Activated naive CD4-positive, alpha-beta T cell treated with anti-CD3 and anti-CD28 coated beads, Interleukin-2, amount 10 ng/mL, durations not matched to agents 7 days and 5 days (primary cell): ENCODE data around the gene CYREN.
"Not testable (repeated sequence)": the region's sequence is repeated elsewhere in the genome, so short reads cannot be mapped to it uniquely, and the experiment has no call there.

Experiments used
- CTCF ChIA-PET: fragments of 350-600 bp; sonication (Branson Sonifier 250); formaldehyde crosslinking; loops from one replicate; lab custom pipeline; 2021; ENCODE audit warnings: antibody characterized with exemption; lab: Charles Lee
- DNase-seq: peaks from one replicate; pipeline ENCODE4 v3.0.0-alpha.2; 2020
- H3K27ac Mint-ChIP-seq: one replicate; pipeline ENCODE4 v1.8.0; 2021; ENCODE audit warnings: mild to moderate bottlenecking, moderate library complexity, mixed read lengths
- H3K27me3 Mint-ChIP-seq: one replicate; pipeline ENCODE4 v1.8.0; 2021; ENCODE audit warnings: mild to moderate bottlenecking, mixed read lengths
- H3K36me3 Mint-ChIP-seq: one replicate; pipeline ENCODE4 v1.8.0; 2021; ENCODE audit warnings: mixed read lengths
- H3K4me1 Mint-ChIP-seq: one replicate; pipeline ENCODE4 v1.8.0; 2021; ENCODE audit warnings: mixed read lengths
- H3K4me3 Mint-ChIP-seq: one replicate; pipeline ENCODE4 v1.8.0; 2021; ENCODE audit warnings: mild to moderate bottlenecking, moderate library complexity, mixed read lengths
- H3K9me3 Mint-ChIP-seq: one replicate; pipeline ENCODE4 v1.8.0; 2021; ENCODE audit warnings: mixed read lengths

Gene CYREN

GRCh38 chr7:135177028-135177696 is 6.7 kb upstream of the CYREN start:
- Mint-ChIP-seq H3K4me1 (peaks cover 1% of the 10 kb centered on the region), H3K27me3 (no peaks in the 10 kb centered on the region), H3K36me3 (peaks cover 22% of the 10 kb centered on the region), H3K4me3 (no peak overlapping the region), H3K9me3 (peaks cover 32% of the 10 kb centered on the region), H3K27ac (no peak overlapping the region)
- DNase-seq: no peak
- CTCF ChIA-PET: no interaction called here

GRCh38 chr7:135175931-135176330 is 5.4 kb upstream of the CYREN start:
- Mint-ChIP-seq H3K27ac (no peak overlapping the region), H3K4me3 (no peak overlapping the region), H3K27me3 (no peaks in the 10 kb centered on the region), H3K36me3 (peaks cover 12% of the 10 kb centered on the region), H3K4me1 (peaks cover 10% of the 10 kb centered on the region), H3K9me3 (peaks cover 21% of the 10 kb centered on the region)
- CTCF ChIA-PET: interaction anchor here (1.8 kb wide), 1 partner anchor 211 kb away, joined by 4 read pairs; no protein-coding TSS in a partner anchor
- DNase-seq: no peak

GRCh38 chr7:135174941-135175340 is 4.4 kb upstream of the CYREN start:
- DNase-seq: no peak
- Mint-ChIP-seq H3K4me3 (no peak overlapping the region), H3K36me3 (peaks cover 3% of the 10 kb centered on the region), H3K9me3 (peaks cover 12% of the 10 kb centered on the region), H3K4me1 (peaks cover 13% of the 10 kb centered on the region), H3K27me3 (no peaks in the 10 kb centered on the region), H3K27ac (no peak overlapping the region)
- CTCF ChIA-PET: interaction anchor here (1.8 kb wide), 1 partner anchor 210 kb away, joined by 4 read pairs; no protein-coding TSS in a partner anchor

GRCh38 chr7:135173916-135174315 is 3.4 kb upstream of the CYREN start:
- CTCF ChIA-PET, H3K27ac Mint-ChIP-seq, H3K27me3 Mint-ChIP-seq, H3K9me3 Mint-ChIP-seq, DNase-seq, H3K4me3 Mint-ChIP-seq: not testable (repeated sequence)
- Mint-ChIP-seq H3K36me3 (peaks cover 12% of the 10 kb centered on the region), H3K4me1 (peaks cover 24% of the 10 kb centered on the region)

- H3K36me3 Mint-ChIP-seq: peaks cover 30% of the 10 kb centered on the region
- peak overlapping the region; percentile 92 for H3K27ac Mint-ChIP-seq
- CTCF ChIA-PET: interaction anchor here (0.6 to 5.6 kb wide), 11 partner anchors 8 to 539 kb away, joined by 3 to 59 read pairs (median 4); partner anchors contain the start of genes AGBL3 and TMEM140
- H3K9me3 Mint-ChIP-seq, DNase-seq, H3K27me3 Mint-ChIP-seq: not testable (repeated sequence)
- peaks cover 45% of the 10 kb centered on the region for H3K4me1 Mint-ChIP-seq
- peak overlapping the region; percentile 78 for H3K4me3 Mint-ChIP-seq
Observed at GRCh38 chr7:135171581-135172291, 1.2 kb upstream of the CYREN start.

- H3K27me3 Mint-ChIP-seq, DNase-seq, H3K9me3 Mint-ChIP-seq: not testable (repeated sequence)
- Mint-ChIP-seq H3K4me1 (peaks cover 49% of the 10 kb centered on the region), H3K4me3 (peak overlapping the region; percentile 78), H3K36me3 (peaks cover 37% of the 10 kb centered on the region), H3K27ac (peak overlapping the region; percentile 92)
- CTCF ChIA-PET: interaction anchor here (0.6 to 5.6 kb wide), 11 partner anchors 9 to 538 kb away, joined by 3 to 59 read pairs (median 4); partner anchors contain the start of genes AGBL3 and TMEM140
Observed at GRCh38 chr7:135170998-135171481, 533 bp upstream of the CYREN start.

GRCh38 chr7:135169964-135170273 is 588 bp downstream of the CYREN start:
- Mint-ChIP-seq H3K36me3 (peaks cover 48% of the 10 kb centered on the region), H3K27me3 (no peaks in the 10 kb centered on the region), H3K27ac (peak overlapping the region; percentile 94), H3K9me3 (no peaks in the 10 kb centered on the region), H3K4me3 (peak overlapping the region; percentile 89), H3K4me1 (peaks cover 52% of the 10 kb centered on the region)
- CTCF ChIA-PET: interaction anchor here (0.7 to 5.6 kb wide), 7 partner anchors 11 to 537 kb away, joined by 3 to 59 read pairs (median 8); partner anchors contain the start of genes AGBL3 and TMEM140
- no peak for DNase-seq

- peak overlapping the region; percentile 94 for H3K27ac Mint-ChIP-seq
- CTCF ChIA-PET: interaction anchor here (0.6 to 5.6 kb wide), 5 partner anchors 11 to 507 kb away, joined by 3 to 59 read pairs (median 25); partner anchors contain the start of genes AGBL3 and TMEM140
- no peaks in the 10 kb centered on the region for H3K27me3 Mint-ChIP-seq
- peak overlapping the region; percentile 89 for H3K4me3 Mint-ChIP-seq
- peaks cover 53% of the 10 kb centered on the region for H3K36me3 Mint-ChIP-seq
- H3K9me3 Mint-ChIP-seq: no peaks in the 10 kb centered on the region
- peak; percentile 69 for DNase-seq
- H3K4me1 Mint-ChIP-seq: peaks cover 52% of the 10 kb centered on the region
Observed at GRCh38 chr7:135169141-135169963, 1.2 kb downstream of the CYREN start.

- H3K4me3 Mint-ChIP-seq: peak overlapping the region; percentile 89
- peaks cover 57% of the 10 kb centered on the region for H3K4me1 Mint-ChIP-seq
- CTCF ChIA-PET: interaction anchor here (0.6 to 5.6 kb wide), 4 partner anchors 10 to 273 kb away, joined by 3 to 59 read pairs (median 30); partner anchors contain the start of genes AGBL3 and TMEM140
- H3K27me3 Mint-ChIP-seq: no peaks in the 10 kb centered on the region
- peaks cover 1% of the 10 kb centered on the region for H3K9me3 Mint-ChIP-seq
- peaks cover 60% of the 10 kb centered on the region for H3K36me3 Mint-ChIP-seq
- H3K27ac Mint-ChIP-seq: peak overlapping the region; percentile 94
- no peak for DNase-seq
Observed at GRCh38 chr7:135168489-135169140, 1.9 kb downstream of the CYREN start.

GRCh38 chr7:135168001-135168400 is 2.5 kb downstream of the CYREN start:
- DNase-seq: peak; percentile 35
- CTCF ChIA-PET: interaction anchor here (5.3 to 5.6 kb wide), 2 partner anchors 19 to 181 kb away, joined by 36 to 59 read pairs; partner anchors contain the start of genes AGBL3 and TMEM140
- Mint-ChIP-seq H3K27me3 (no peaks in the 10 kb centered on the region), H3K9me3 (peaks cover 2% of the 10 kb centered on the region), H3K27ac (peak overlapping the region; percentile 62), H3K4me1 (peaks cover 57% of the 10 kb centered on the region), H3K4me3 (peak overlapping the region; percentile 2), H3K36me3 (peaks cover 60% of the 10 kb centered on the region)

- Mint-ChIP-seq H3K4me1 (peaks cover 57% of the 10 kb centered on the region), H3K36me3 (peaks cover 66% of the 10 kb centered on the region), H3K9me3 (peaks cover 8% of the 10 kb centered on the region), H3K27me3 (no peaks in the 10 kb centered on the region), H3K27ac (peak overlapping the region; percentile 54), H3K4me3 (no peak overlapping the region)
- CTCF ChIA-PET: interaction anchor here (5.3 to 5.6 kb wide), 2 partner anchors 18 to 181 kb away, joined by 36 to 59 read pairs; partner anchors contain the start of genes AGBL3 and TMEM140
- no peak for DNase-seq
Observed at GRCh38 chr7:135167365-135167917, 3.1 kb downstream of the CYREN start.

- H3K36me3 Mint-ChIP-seq: peaks cover 76% of the 10 kb centered on the region
- no peak overlapping the region for H3K4me3 Mint-ChIP-seq
- H3K9me3 Mint-ChIP-seq: peaks cover 16% of the 10 kb centered on the region
- CTCF ChIA-PET: interaction anchor here (5.3 to 5.6 kb wide), 2 partner anchors 17 to 180 kb away, joined by 36 to 59 read pairs; partner anchors contain the start of genes AGBL3 and TMEM140
- H3K27ac Mint-ChIP-seq: peak overlapping the region; percentile 59
- DNase-seq: no peak
- peaks cover 55% of the 10 kb centered on the region for H3K4me1 Mint-ChIP-seq
- H3K27me3 Mint-ChIP-seq: no peaks in the 10 kb centered on the region
Observed at GRCh38 chr7:135166338-135166990, 4.0 kb downstream of the CYREN start.
